Measurements from ENCODE around the gene HIVEP3. TPM values are rescaled to one million over a fixed set of nuclear protein-coding genes. Genes with fewer than 3 reads are reported as not detected.
A peak's percentile ranks its signal among the peaks of the same experiment; 100 is the strongest.

HIVEP3 gene
- total and polyA plus RNA-seq, 2 donors (not counting 1 experiment from before 2014, with no cell fraction given), result 2.0 to 5.1 TPM

GRCh38 chr1:41754540-41754939, 164.2 kb downstream of the HIVEP3 start:
- WGBS (ENCODE audit: insufficient coverage), result 85% methylated on average over 4 of the region's 6 CpGs
- ATAC-seq (ENCODE audit: low read depth) (no peak), DNase-seq (no peak)
- H3K9me3 ChIP-seq (ENCODE audit: control extremely low read depth in 1 of 3, control insufficient read depth in 2 of 3, insufficient read depth in 1 of 3, low read length in 2 of 3), result no peaks in the 10 kb centered on the region
- no peaks in the 10 kb centered on the region for H3K27me3 ChIP-seq (replicated peaks in 1 of 4; ENCODE audit: control extremely low read depth in 1 of 4, control insufficient read depth in 3 of 4, insufficient read depth in 4 of 4, low read length in 3 of 4)
- Mint-ChIP-seq H3K27ac (no peak overlapping the region), H3K4me1 (peaks cover 49% of the 10 kb centered on the region), H3K4me3 (no peak overlapping the region), H3K27me3 (no peaks in the 10 kb centered on the region), H3K9me3 (ENCODE audit: insufficient read depth) (peaks cover 4% of the 10 kb centered on the region)
- TF ChIP-seq, protein P1, sequence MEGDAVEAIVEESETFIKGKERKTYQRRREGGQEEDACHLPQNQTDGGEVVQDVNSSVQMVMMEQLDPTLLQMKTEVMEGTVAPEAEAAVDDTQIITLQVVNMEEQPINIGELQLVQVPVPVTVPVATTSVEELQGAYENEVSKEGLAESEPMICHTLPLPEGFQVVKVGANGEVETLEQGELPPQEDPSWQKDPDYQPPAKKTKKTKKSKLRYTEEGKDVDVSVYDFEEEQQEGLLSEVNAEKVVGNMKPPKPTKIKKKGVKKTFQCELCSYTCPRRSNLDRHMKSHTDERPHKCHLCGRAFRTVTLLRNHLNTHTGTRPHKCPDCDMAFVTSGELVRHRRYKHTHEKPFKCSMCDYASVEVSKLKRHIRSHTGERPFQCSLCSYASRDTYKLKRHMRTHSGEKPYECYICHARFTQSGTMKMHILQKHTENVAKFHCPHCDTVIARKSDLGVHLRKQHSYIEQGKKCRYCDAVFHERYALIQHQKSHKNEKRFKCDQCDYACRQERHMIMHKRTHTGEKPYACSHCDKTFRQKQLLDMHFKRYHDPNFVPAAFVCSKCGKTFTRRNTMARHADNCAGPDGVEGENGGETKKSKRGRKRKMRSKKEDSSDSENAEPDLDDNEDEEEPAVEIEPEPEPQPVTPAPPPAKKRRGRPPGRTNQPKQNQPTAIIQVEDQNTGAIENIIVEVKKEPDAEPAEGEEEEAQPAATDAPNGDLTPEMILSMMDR (IDR thresholded peaks at IDR 0.05), result peak; percentile 12
- no peak for TF ChIP-seq EZH2 (IDR thresholded peaks at IDR 0.05; ENCODE audit: borderline replicate concordance, insufficient read depth, low read depth, low read length, poor library complexity, severe bottlenecking)
- no peak overlapping the region for H2AFZ ChIP-seq (ENCODE audit: insufficient read depth, low read depth, low read length, poor library complexity, severe bottlenecking)
- no peak overlapping the region for H3K4me2 ChIP-seq (replicated peaks; ENCODE audit: low read depth, low read length, poor library complexity, severe bottlenecking)
- H3K79me2 ChIP-seq (ENCODE audit: control insufficient read depth, insufficient read depth, low read length), result no peaks in the 10 kb centered on the region
- ChIA-PET POLR2A (no interaction called here), CTCF (interaction anchor here (1.2 to 1.5 kb wide), 3 partner anchors 13 to 97 kb away, joined by 4 to 8 read pairs (median 5); no protein-coding TSS in a partner anchor)
- no peak overlapping the region for H3K9ac ChIP-seq (ENCODE audit: low read length)
- no peak overlapping the region for H3K4me3 ChIP-seq (ENCODE audit: control extremely low read depth in 1 of 5, extremely low read depth in 1 of 5, insufficient read depth in 1 of 5, low read depth in 2 of 5, low read length in 4 of 5)
- intact Hi-C loops (cut with micrococcal nuclease), result loop anchor here (5.0 to 10.0 kb wide), 2 partner anchors 48 to 280 kb away; no protein-coding TSS in a partner anchor
- H4K20me1 ChIP-seq (ENCODE audit: control insufficient read depth, insufficient read depth, low read length, poor library complexity, severe bottlenecking), result no peaks in the 10 kb centered on the region
- peaks cover 32 to 49% of the 10 kb centered on the region in 2 donors for H3K4me1 ChIP-seq (ENCODE audit: control insufficient read depth in 2 of 2, insufficient read depth in 2 of 2, low read length in 2 of 2)
- no peaks in the 10 kb centered on the region for H3K36me3 ChIP-seq (replicated peaks in 1 of 2; ENCODE audit: control extremely low read depth in 1 of 2, control insufficient read depth in 1 of 2, extremely low read depth in 1 of 2, insufficient read depth in 2 of 2, low read length in 1 of 2)
- no peak overlapping the region for H3K27ac ChIP-seq (ENCODE audit: low read length in 2 of 2)

DNA sequence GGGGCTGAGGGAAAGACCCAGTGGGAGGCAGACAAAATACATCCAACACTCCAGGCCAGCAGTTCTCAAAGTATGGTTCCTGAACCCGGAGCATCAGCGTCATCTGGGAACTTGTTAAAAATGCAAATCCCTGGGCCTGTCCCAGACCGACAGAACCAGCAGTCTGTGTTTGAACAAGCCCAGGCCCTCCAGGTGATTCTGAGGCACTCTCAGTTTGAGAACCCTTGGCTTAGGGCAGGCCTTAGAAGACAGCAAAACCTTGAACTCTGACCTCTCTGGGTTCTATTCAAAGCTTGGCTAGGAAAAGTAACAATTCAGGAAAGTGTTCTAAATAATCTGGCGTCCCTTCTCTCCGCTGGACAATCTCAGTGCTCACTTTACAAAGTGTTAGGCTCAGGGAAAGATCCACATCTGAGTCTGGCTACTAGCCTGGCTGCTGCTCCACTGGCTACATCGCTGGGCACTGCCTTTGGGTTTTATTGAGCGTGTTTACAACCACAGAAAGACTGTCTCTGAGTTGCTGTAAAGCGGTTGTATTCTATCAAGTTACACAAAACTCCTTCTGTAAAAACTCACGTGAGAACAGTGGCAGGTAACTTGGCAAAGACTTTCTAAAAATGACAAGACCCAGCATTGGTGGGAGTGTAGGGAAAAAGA, 166.1 kb downstream of the HIVEP3 start:
- Mint-ChIP-seq H3K9me3 (ENCODE audit: insufficient read depth) (peaks cover 3% of the 10 kb centered on the region), H3K4me1 (peaks cover 59% of the 10 kb centered on the region), H3K4me3 (no peak overlapping the region), H3K27ac (peak overlapping the region; percentile 55), H3K27me3 (no peaks in the 10 kb centered on the region)
- Histone ChIP-seq H3K9ac (ENCODE audit: low read length) (no peak overlapping the region), H3K79me2 (ENCODE audit: control insufficient read depth, insufficient read depth, low read length) (no peaks in the 10 kb centered on the region), H3K4me3 (ENCODE audit: control extremely low read depth in 1 of 5, extremely low read depth in 1 of 5, insufficient read depth in 1 of 5, low read depth in 2 of 5, low read length in 4 of 5) (no peak overlapping the region), H3K4me2 (replicated peaks; ENCODE audit: low read depth, low read length, poor library complexity, severe bottlenecking) (peak overlapping the region; percentile 70), H3K9me3 (ENCODE audit: control extremely low read depth in 1 of 3, control insufficient read depth in 2 of 3, insufficient read depth in 1 of 3, low read length in 2 of 3) (no peaks in the 10 kb centered on the region), H2AFZ (ENCODE audit: insufficient read depth, low read depth, low read length, poor library complexity, severe bottlenecking) (no peak overlapping the region), H3K27ac (ENCODE audit: low read length in 2 of 2) (peak overlapping the region in 1 of 2 donors; percentile 4), H3K4me1 (ENCODE audit: control insufficient read depth in 2 of 2, insufficient read depth in 2 of 2, low read length in 2 of 2) (peaks cover 48 to 64% of the 10 kb centered on the region in 2 donors), H4K20me1 (ENCODE audit: control insufficient read depth, insufficient read depth, low read length, poor library complexity, severe bottlenecking) (no peaks in the 10 kb centered on the region), H3K27me3 (replicated peaks in 1 of 4; ENCODE audit: control extremely low read depth in 1 of 4, control insufficient read depth in 3 of 4, insufficient read depth in 4 of 4, low read length in 3 of 4) (no peaks in the 10 kb centered on the region), H3K36me3 (replicated peaks in 1 of 2; ENCODE audit: control extremely low read depth in 1 of 2, control insufficient read depth in 1 of 2, extremely low read depth in 1 of 2, insufficient read depth in 2 of 2, low read length in 1 of 2) (no peaks in the 10 kb centered on the region)
- ChIA-PET POLR2A (interaction anchor here (1.6 kb wide), 1 partner anchor 24 kb away, joined by 12 read pairs; no protein-coding TSS in a partner anchor), CTCF (interaction anchor here (1.0 to 1.8 kb wide), 3 partner anchors 25 to 59 kb away, joined by 3 to 7 read pairs (median 3); no protein-coding TSS in a partner anchor)
- DNase-seq (peak; percentile 48), ATAC-seq (ENCODE audit: low read depth) (no peak)
- TF ChIP-seq, protein P1 (IDR thresholded peaks at IDR 0.05), result no peak
- no peak for TF ChIP-seq EZH2 (IDR thresholded peaks at IDR 0.05; ENCODE audit: borderline replicate concordance, insufficient read depth, low read depth, low read length, poor library complexity, severe bottlenecking)
- WGBS (ENCODE audit: insufficient coverage), result 90% methylated on average over 5 of the region's 9 CpGs
- intact Hi-C loops (cut with micrococcal nuclease), result loop anchor here (5.0 to 10.0 kb wide), 2 partner anchors 50 to 282 kb away; no protein-coding TSS in a partner anchor
